ENCODE data around the gene CACNA2D3.

CACNA2D3 gene

GRCh38 chr3:55006244-55006676, 883.9 kb downstream of the CACNA2D3 start:
- H3K4me1 Mint-ChIP-seq (ENCODE audit: low read depth) = no peaks in the 10 kb centered on the region
- no peaks in the 10 kb centered on the region for H3K9me3 Mint-ChIP-seq
- H3K27me3 Mint-ChIP-seq (ENCODE audit: low read depth) = no peaks in the 10 kb centered on the region
- H3K27ac Mint-ChIP-seq = no peak overlapping the region
- DNase-seq (ENCODE audit: low spot score) = no peak
- H3K36me3 Mint-ChIP-seq (ENCODE audit: low read depth) = no peaks in the 10 kb centered on the region
- H3K4me3 Mint-ChIP-seq = no peak overlapping the region

DNA sequence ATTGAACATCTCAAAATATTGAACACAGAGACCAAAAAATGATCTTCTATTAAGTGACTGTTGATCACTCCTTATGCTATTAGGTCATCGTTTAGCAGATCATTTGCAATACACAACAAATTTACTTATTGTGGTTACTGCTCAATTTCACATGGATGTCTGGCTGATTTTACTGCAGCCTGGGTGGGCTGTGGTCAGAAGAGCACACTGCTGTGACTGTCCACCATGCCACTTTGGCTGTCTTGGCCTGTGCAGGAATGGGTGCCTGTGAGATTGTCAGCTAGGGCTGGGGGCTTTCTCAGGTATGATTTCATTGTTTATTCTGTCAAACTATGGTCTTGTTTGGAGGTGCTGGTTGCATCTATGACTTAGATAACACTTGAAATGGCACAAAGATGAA, 885.6 kb downstream of the CACNA2D3 start:
- H3K9me3 Mint-ChIP-seq = no peaks in the 10 kb centered on the region
- DNase-seq (ENCODE audit: low spot score) = no peak
- H3K27me3 Mint-ChIP-seq (ENCODE audit: low read depth) = no peaks in the 10 kb centered on the region
- H3K4me3 Mint-ChIP-seq = no peak overlapping the region
- H3K27ac Mint-ChIP-seq = no peak overlapping the region
- no peaks in the 10 kb centered on the region for H3K36me3 Mint-ChIP-seq (ENCODE audit: low read depth)
- H3K4me1 Mint-ChIP-seq (ENCODE audit: low read depth) = no peaks in the 10 kb centered on the region

- H3K27me3 Mint-ChIP-seq (ENCODE audit: low read depth) = no peaks in the 10 kb centered on the region
- no peaks in the 10 kb centered on the region for H3K4me1 Mint-ChIP-seq (ENCODE audit: low read depth)
- H3K9me3 Mint-ChIP-seq = peaks cover 6% of the 10 kb centered on the region
- H3K36me3 Mint-ChIP-seq (ENCODE audit: low read depth) = no peaks in the 10 kb centered on the region
- H3K27ac Mint-ChIP-seq = no peak overlapping the region
- DNase-seq (ENCODE audit: low spot score) = no peak
- H3K4me3 Mint-ChIP-seq = no peak overlapping the region
Observed at GRCh38 chr3:55009372-55009771, 887.0 kb downstream of the CACNA2D3 start.

DNA sequence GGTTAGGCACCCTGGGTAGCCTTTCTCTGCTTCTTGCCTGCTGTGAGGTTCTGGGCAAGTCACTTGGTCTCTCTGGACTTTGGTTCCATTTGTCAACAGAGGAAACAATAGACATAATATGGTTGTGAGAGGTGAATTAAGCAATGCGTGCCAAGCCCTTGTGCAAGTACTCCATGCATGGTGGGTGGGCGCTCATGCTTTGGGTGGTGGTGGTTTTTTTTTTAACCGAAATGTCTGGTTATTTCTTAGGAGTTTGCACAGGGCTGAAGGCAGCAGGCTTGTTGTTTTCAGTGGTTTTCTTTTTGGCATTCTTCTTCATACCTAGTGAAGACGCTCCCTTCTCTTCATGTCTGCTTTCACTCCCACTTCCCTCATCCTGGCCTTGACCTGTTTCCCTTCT, 889.7 kb downstream of the CACNA2D3 start:
- H3K4me3 Mint-ChIP-seq = no peak overlapping the region
- no peaks in the 10 kb centered on the region for H3K4me1 Mint-ChIP-seq (ENCODE audit: low read depth)
- H3K9me3 Mint-ChIP-seq = peaks cover 6% of the 10 kb centered on the region
- no peak overlapping the region for H3K27ac Mint-ChIP-seq
- H3K27me3 Mint-ChIP-seq (ENCODE audit: low read depth) = no peaks in the 10 kb centered on the region
- H3K36me3 Mint-ChIP-seq (ENCODE audit: low read depth) = no peaks in the 10 kb centered on the region
- DNase-seq (ENCODE audit: low spot score) = no peak

DNA sequence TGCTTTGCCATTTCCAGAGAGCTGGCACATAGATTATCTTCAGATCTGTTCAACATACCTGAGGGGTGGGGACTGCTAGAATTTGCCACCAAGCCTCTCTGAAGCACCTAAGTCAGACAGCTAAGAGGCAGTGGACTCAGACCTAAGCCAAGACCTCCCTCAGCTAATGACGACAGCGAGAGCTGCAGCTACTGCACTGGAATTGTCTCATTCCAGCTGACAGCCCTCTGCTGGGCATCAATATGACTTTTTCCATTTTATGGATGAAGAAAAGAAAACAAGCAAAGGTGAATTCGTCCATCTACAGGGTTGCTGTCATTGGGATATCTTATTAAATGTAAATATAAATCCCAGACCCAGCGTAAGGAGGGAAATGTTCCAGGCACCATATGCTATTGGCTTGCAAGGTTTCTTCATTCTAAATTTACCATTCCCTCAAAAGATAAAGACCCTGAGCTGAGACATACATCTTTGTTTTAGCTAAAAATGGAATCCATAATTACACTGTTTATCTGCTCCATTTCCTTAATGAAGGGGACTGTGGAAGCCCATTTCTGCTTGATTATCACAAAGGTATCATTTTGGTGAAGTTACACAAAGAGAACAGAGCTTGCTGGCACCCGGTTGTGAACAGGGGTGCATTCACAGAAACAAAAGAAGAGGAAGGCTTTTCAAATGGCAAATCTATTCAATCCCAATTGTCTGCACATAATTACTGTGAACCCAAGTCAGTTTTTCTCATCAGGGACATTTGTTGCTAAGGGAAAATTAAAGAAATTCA, 891.0 kb downstream of the CACNA2D3 start:
- no peak for DNase-seq (ENCODE audit: low spot score)
- H3K9me3 Mint-ChIP-seq = peaks cover 6% of the 10 kb centered on the region
- no peak overlapping the region for H3K4me3 Mint-ChIP-seq
- H3K27me3 Mint-ChIP-seq (ENCODE audit: low read depth) = no peaks in the 10 kb centered on the region
- H3K27ac Mint-ChIP-seq = no peak overlapping the region
- H3K36me3 Mint-ChIP-seq (ENCODE audit: low read depth) = no peaks in the 10 kb centered on the region
- no peaks in the 10 kb centered on the region for H3K4me1 Mint-ChIP-seq (ENCODE audit: low read depth)

- H3K27ac Mint-ChIP-seq = no peak overlapping the region
- no peaks in the 10 kb centered on the region for H3K27me3 Mint-ChIP-seq (ENCODE audit: low read depth)
- H3K4me1 Mint-ChIP-seq (ENCODE audit: low read depth) = no peaks in the 10 kb centered on the region
- H3K36me3 Mint-ChIP-seq (ENCODE audit: low read depth) = no peaks in the 10 kb centered on the region
- H3K9me3 Mint-ChIP-seq = peaks cover 6% of the 10 kb centered on the region
- H3K4me3 Mint-ChIP-seq = no peak overlapping the region
- DNase-seq (ENCODE audit: low spot score) = no peak
Observed at GRCh38 chr3:55014081-55014480, 891.7 kb downstream of the CACNA2D3 start.

DNA sequence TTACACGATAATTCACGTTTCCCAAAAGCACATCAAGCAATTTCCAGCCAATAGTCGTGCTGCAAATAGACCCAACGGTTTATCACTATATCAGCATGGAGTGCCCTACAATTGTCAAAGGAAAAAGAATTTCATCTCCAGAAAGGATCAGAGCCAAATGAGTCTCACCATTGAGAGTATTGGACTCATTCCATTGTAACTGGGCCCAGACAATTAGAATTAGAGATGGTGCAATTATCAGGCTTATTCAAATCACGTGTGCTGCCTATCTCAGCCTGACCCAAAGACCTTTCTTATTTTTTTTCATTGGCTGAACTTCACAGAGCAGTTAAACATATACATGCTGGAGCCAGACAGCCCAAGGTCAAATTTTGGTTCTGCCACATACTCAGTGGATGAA, 892.6 kb downstream of the CACNA2D3 start:
- no peak for DNase-seq (ENCODE audit: low spot score)
- H3K27ac Mint-ChIP-seq = no peak overlapping the region
- H3K36me3 Mint-ChIP-seq (ENCODE audit: low read depth) = no peaks in the 10 kb centered on the region
- H3K9me3 Mint-ChIP-seq = peaks cover 6% of the 10 kb centered on the region
- no peaks in the 10 kb centered on the region for H3K27me3 Mint-ChIP-seq (ENCODE audit: low read depth)
- no peak overlapping the region for H3K4me3 Mint-ChIP-seq
- no peaks in the 10 kb centered on the region for H3K4me1 Mint-ChIP-seq (ENCODE audit: low read depth)

DNA sequence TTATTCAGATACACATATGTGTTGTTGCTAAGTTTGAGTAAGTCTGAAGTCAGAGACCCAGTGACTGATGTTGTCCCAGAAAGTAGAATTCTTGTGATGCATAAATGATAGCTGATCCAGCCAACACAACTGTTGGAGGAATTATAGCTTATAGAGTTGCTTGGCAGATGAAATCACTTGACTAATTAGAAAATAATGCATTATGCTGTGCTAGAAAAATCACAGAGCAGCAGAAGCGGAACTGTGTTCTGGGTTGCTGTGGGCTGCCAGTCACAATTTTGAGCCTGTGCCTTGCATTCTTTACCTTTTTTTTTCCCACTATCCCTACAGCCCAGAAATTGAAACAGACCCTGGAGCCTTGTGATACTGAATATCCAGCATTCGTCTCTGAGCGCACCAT, 895.5 kb downstream of the CACNA2D3 start:
- no peaks in the 10 kb centered on the region for H3K4me1 Mint-ChIP-seq (ENCODE audit: low read depth)
- H3K27ac Mint-ChIP-seq = no peak overlapping the region
- no peak for DNase-seq (ENCODE audit: low spot score)
- H3K36me3 Mint-ChIP-seq (ENCODE audit: low read depth) = no peaks in the 10 kb centered on the region
- H3K4me3 Mint-ChIP-seq = no peak overlapping the region
- no peaks in the 10 kb centered on the region for H3K27me3 Mint-ChIP-seq (ENCODE audit: low read depth)
- peaks cover 6% of the 10 kb centered on the region for H3K9me3 Mint-ChIP-seq

- Mint-ChIP-seq H3K9me3 (peaks cover 3% of the 10 kb centered on the region), H3K27ac (no peak overlapping the region), H3K36me3 (ENCODE audit: low read depth) (no peaks in the 10 kb centered on the region), H3K27me3 (ENCODE audit: low read depth) (no peaks in the 10 kb centered on the region), H3K4me1 (ENCODE audit: low read depth) (no peaks in the 10 kb centered on the region), H3K4me3 (no peak overlapping the region)
- DNase-seq (ENCODE audit: low spot score) = no peak
Observed at GRCh38 chr3:55030938-55031337, 908.6 kb downstream of the CACNA2D3 start.

- Mint-ChIP-seq H3K9me3 (no peaks in the 10 kb centered on the region), H3K36me3 (ENCODE audit: low read depth) (no peaks in the 10 kb centered on the region), H3K4me3 (no peak overlapping the region), H3K27me3 (ENCODE audit: low read depth) (no peaks in the 10 kb centered on the region), H3K27ac (no peak overlapping the region), H3K4me1 (ENCODE audit: low read depth) (no peaks in the 10 kb centered on the region)
- no peak for DNase-seq (ENCODE audit: low spot score)
Observed at GRCh38 chr3:55036883-55037577, 914.7 kb downstream of the CACNA2D3 start.

DNA sequence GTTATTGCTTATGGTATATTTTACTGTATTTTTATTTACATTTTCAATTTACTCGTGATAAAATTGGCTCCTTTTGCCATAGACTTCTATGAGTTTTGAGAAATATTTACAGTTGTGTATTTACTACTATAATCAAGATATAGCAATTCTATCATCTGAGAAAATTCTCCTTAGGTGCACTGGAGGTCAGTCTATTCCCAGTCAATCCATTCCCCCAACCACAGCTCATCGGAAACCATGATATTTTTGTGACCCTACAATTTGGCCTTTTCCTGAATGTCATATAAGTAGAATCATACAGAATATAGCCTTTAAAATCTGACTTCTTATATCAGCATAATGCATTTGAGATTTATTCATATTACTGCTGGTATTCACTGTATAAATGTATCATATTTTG, 920.2 kb downstream of the CACNA2D3 start:
- no peak for DNase-seq (ENCODE audit: low spot score)
- Mint-ChIP-seq H3K27ac (no peak overlapping the region), H3K27me3 (ENCODE audit: low read depth) (no peaks in the 10 kb centered on the region), H3K4me1 (ENCODE audit: low read depth) (no peaks in the 10 kb centered on the region), H3K36me3 (ENCODE audit: low read depth) (no peaks in the 10 kb centered on the region), H3K4me3 (no peak overlapping the region), H3K9me3 (no peaks in the 10 kb centered on the region)

DNA sequence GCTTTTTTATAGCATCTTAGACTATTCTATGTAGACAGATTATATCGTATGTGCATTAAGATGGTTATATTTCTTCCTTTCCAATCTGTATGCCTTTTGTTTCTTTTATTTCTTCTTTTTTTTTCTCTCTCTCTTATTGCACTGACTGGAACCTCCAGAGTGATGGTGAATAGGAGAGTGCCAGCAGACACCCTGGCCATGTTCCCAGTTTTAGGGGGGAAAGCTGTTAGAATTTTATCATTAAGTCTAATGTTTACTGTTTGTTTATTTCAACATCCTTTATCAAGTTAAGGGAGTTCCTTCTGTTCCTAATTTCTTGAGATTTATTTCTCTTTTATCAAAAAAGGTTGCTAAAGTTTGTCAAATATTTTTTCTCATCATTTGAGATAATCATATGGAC, 922.1 kb downstream of the CACNA2D3 start:
- no peaks in the 10 kb centered on the region for H3K9me3 Mint-ChIP-seq
- no peak overlapping the region for H3K4me3 Mint-ChIP-seq
- no peaks in the 10 kb centered on the region for H3K27me3 Mint-ChIP-seq (ENCODE audit: low read depth)
- H3K4me1 Mint-ChIP-seq (ENCODE audit: low read depth) = no peaks in the 10 kb centered on the region
- no peaks in the 10 kb centered on the region for H3K36me3 Mint-ChIP-seq (ENCODE audit: low read depth)
- H3K27ac Mint-ChIP-seq = no peak overlapping the region
- DNase-seq (ENCODE audit: low spot score) = no peak

DNA sequence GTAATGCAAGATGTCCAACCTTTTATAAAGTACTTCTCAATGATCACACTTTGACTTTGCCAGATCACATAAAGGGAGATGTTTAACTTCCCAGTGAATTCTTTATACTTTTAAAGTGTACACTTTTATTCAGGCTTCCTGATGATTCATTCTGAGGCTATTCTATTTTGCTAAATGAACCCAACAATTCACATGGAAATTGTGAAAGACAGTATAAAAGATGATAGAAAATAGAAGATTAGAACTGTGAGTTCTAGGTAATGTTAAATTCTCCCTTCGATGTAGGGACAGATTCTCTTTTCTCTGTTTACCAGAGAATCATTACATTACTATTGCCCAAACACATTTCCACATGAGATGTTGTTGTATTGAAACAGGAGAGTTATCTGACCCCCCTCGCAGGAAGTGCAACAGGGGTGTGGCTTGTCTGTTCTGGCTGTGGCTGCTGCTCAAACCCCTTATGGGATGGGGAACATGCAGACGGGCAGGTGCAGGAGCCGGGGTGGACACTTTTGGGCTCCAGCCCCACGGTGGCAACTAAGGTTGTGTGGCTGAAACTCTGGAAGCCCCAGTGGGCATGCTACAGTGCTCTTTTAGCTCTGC, 936.8 kb downstream of the CACNA2D3 start:
- H3K27me3 Mint-ChIP-seq (ENCODE audit: low read depth) = no peaks in the 10 kb centered on the region
- DNase-seq (ENCODE audit: low spot score) = no peak
- H3K4me3 Mint-ChIP-seq = no peak overlapping the region
- no peak overlapping the region for H3K27ac Mint-ChIP-seq
- H3K9me3 Mint-ChIP-seq = no peaks in the 10 kb centered on the region
- H3K36me3 Mint-ChIP-seq (ENCODE audit: low read depth) = no peaks in the 10 kb centered on the region
- no peaks in the 10 kb centered on the region for H3K4me1 Mint-ChIP-seq (ENCODE audit: low read depth)

DNA sequence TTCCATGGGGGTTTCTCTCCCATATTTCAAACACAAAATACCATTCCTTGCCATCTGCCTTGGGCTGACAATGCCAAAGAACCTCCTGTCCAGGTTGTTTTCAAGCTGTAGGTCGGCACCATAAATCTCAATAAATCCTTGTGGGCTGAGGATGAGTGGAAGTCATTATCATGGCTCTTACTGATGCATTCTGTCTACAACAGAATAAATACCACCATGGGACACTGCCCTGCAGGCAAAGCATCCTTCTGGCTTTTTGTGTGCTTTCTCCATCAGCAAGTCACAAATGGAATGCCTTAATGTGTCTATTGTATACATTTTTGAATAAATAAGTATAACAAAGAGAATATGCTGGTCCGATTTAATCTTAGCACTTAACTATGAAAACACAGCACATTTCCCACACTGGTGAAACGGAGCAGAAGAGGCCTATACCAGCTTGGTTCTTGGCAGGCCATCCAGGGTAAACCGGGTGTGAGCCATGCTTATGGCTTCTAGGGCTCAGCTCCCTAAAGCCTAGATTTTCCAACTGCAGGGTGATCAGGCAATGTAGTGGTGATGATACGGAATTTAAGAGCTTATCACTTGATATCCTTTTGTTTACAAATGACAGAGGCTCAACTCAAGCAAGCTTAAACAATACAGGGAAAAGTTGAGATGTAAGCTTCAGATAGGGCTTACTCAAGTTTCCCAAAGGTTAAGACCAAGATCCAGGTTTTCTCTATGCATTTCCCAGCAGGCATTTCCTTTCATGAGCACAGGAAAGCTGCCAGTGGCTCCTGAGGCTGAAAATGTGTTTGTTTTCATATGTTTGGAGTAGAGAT, 938.8 kb downstream of the CACNA2D3 start:
- H3K9me3 Mint-ChIP-seq = no peaks in the 10 kb centered on the region
- H3K4me3 Mint-ChIP-seq = no peak overlapping the region
- DNase-seq (ENCODE audit: low spot score) = no peak
- no peaks in the 10 kb centered on the region for H3K4me1 Mint-ChIP-seq (ENCODE audit: low read depth)
- H3K27ac Mint-ChIP-seq = no peak overlapping the region
- H3K27me3 Mint-ChIP-seq (ENCODE audit: low read depth) = no peaks in the 10 kb centered on the region
- no peaks in the 10 kb centered on the region for H3K36me3 Mint-ChIP-seq (ENCODE audit: low read depth)
